Measurements from ENCODE around the gene NUP93.

NUP93 gene

GRCh38 chr16:56779906-56780305, 50.0 kb downstream of the NUP93 start:
- TF ChIP-seq FOXM1 (IDR thresholded peaks at IDR 0.05; ENCODE audit: borderline replicate concordance) (no peak), ELF4 (IDR thresholded peaks at IDR 0.05) (no peak), BHLHE40 (IDR thresholded peaks at IDR 0.05; ENCODE audit: borderline replicate concordance) (no peak), CTBP1 (IDR thresholded peaks at IDR 0.05; ENCODE audit: borderline replicate concordance) (no peak), ZNF384 (IDR thresholded peaks at IDR 0.05) (no peak), NFRKB (IDR thresholded peaks at IDR 0.05) (no peak), SUZ12 (IDR thresholded peaks at IDR 0.05) (no peak), FOXA1 (IDR thresholded peaks at IDR 0.05) (no peak), L3MBTL2 (conservative IDR thresholded peaks at IDR 0.05) (no peak), ARNT (IDR thresholded peaks at IDR 0.05) (no peak), SP1 (IDR thresholded peaks at IDR 0.05) (no peak), LEF1 (IDR thresholded peaks at IDR 0.05; ENCODE audit: borderline replicate concordance) (no peak), TARDBP (IDR thresholded peaks at IDR 0.05) (no peak), HDGF (IDR thresholded peaks at IDR 0.05; ENCODE audit: borderline replicate concordance) (no peak), FOXK2 (IDR thresholded peaks at IDR 0.05) (no peak)
- TF ChIP-seq, protein P1, sequence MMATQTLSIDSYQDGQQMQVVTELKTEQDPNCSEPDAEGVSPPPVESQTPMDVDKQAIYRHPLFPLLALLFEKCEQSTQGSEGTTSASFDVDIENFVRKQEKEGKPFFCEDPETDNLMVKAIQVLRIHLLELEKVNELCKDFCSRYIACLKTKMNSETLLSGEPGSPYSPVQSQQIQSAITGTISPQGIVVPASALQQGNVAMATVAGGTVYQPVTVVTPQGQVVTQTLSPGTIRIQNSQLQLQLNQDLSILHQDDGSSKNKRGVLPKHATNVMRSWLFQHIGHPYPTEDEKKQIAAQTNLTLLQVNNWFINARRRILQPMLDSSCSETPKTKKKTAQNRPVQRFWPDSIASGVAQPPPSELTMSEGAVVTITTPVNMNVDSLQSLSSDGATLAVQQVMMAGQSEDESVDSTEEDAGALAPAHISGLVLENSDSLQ (IDR thresholded peaks at IDR 0.05) = no peak
- no peak for DNase-seq (ENCODE audit: extremely low spot score)
- ChIA-PET POLR2A (no interaction called here), CTCF (interaction anchor here (1.3 kb wide), 1 partner anchor 13 kb away, joined by 5 read pairs; no protein-coding TSS in a partner anchor)

GRCh38 chr16:56780646-56781045, 50.7 kb downstream of the NUP93 start:
- POLR2A ChIA-PET = no interaction called here
- CTCF ChIA-PET = interaction anchor here (0.9 kb wide), 1 partner anchor 13 kb away, joined by 3 read pairs; no protein-coding TSS in a partner anchor
- DNase-seq (ENCODE audit: extremely low spot score) = no peak
- no peak for TF ChIP-seq ELF4 (IDR thresholded peaks at IDR 0.05)
- TF ChIP-seq HDGF (IDR thresholded peaks at IDR 0.05; ENCODE audit: borderline replicate concordance) = no peak
- TF ChIP-seq, protein P1 (IDR thresholded peaks at IDR 0.05) = no peak
- no peak for TF ChIP-seq FOXK2 (IDR thresholded peaks at IDR 0.05)
- TF ChIP-seq LEF1 (IDR thresholded peaks at IDR 0.05; ENCODE audit: borderline replicate concordance) = no peak
- TF ChIP-seq FOXA1 (IDR thresholded peaks at IDR 0.05) = no peak
- TF ChIP-seq BHLHE40 (IDR thresholded peaks at IDR 0.05; ENCODE audit: borderline replicate concordance) = no peak
- no peak for TF ChIP-seq ARNT (IDR thresholded peaks at IDR 0.05)
- TF ChIP-seq TARDBP (IDR thresholded peaks at IDR 0.05) = no peak
- no peak for TF ChIP-seq CTBP1 (IDR thresholded peaks at IDR 0.05; ENCODE audit: borderline replicate concordance)
- no peak for TF ChIP-seq NFRKB (IDR thresholded peaks at IDR 0.05)
- TF ChIP-seq SUZ12 (IDR thresholded peaks at IDR 0.05) = no peak
- no peak for TF ChIP-seq SP1 (IDR thresholded peaks at IDR 0.05)
- no peak for TF ChIP-seq ZNF384 (IDR thresholded peaks at IDR 0.05)
- TF ChIP-seq L3MBTL2 (conservative IDR thresholded peaks at IDR 0.05) = no peak
- TF ChIP-seq FOXM1 (IDR thresholded peaks at IDR 0.05; ENCODE audit: borderline replicate concordance) = no peak

- DNase-seq (ENCODE audit: extremely low spot score) = no peak
- no peak for TF ChIP-seq ARNT (IDR thresholded peaks at IDR 0.05)
- no peak for TF ChIP-seq NFRKB (IDR thresholded peaks at IDR 0.05)
- no peak for TF ChIP-seq SP1 (IDR thresholded peaks at IDR 0.05)
- no peak for TF ChIP-seq LEF1 (IDR thresholded peaks at IDR 0.05; ENCODE audit: borderline replicate concordance)
- TF ChIP-seq FOXA1 (IDR thresholded peaks at IDR 0.05) = no peak
- TF ChIP-seq TARDBP (IDR thresholded peaks at IDR 0.05) = no peak
- TF ChIP-seq, protein P1 (IDR thresholded peaks at IDR 0.05) = no peak
- TF ChIP-seq FOXK2 (IDR thresholded peaks at IDR 0.05) = no peak
- no peak for TF ChIP-seq ZNF384 (IDR thresholded peaks at IDR 0.05)
- no peak for TF ChIP-seq L3MBTL2 (conservative IDR thresholded peaks at IDR 0.05)
- TF ChIP-seq CTBP1 (IDR thresholded peaks at IDR 0.05; ENCODE audit: borderline replicate concordance) = no peak
- CTCF ChIA-PET = no interaction called here
- POLR2A ChIA-PET = no interaction called here
These were observed 51.6 kb downstream of the NUP93 start for GRCh38 chr16:56781528-56781961.

DNA sequence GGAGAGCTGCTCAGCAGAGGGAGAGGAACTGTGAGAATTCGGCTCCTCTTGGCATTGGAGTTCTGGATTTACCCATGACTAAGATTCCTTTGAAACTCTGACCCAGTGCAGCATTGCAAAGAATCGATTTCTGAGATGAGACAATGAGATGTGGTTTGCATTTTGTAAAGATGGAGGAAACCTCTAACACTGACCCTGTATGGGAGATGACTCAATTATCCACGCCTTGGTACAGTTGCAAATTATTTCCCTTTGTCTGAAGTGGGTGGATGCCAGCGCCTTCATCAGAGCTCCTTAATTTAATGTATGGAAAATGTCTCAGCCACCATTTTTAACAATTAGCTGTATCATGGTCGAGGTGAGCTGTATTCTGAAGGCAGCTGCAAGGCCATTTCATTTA, 53.4 kb downstream of the NUP93 start:
- ChIA-PET CTCF (interaction anchor here (0.9 kb wide), 1 partner anchor 63 kb away, joined by 3 read pairs; no protein-coding TSS in a partner anchor), POLR2A (no interaction called here)
- no peak for TF ChIP-seq ELF4 (IDR thresholded peaks at IDR 0.05)
- TF ChIP-seq NFRKB (IDR thresholded peaks at IDR 0.05) = no peak
- TF ChIP-seq FOXM1 (IDR thresholded peaks at IDR 0.05; ENCODE audit: borderline replicate concordance) = no peak
- no peak for TF ChIP-seq LEF1 (IDR thresholded peaks at IDR 0.05; ENCODE audit: borderline replicate concordance)
- no peak for TF ChIP-seq ZNF384 (IDR thresholded peaks at IDR 0.05)
- TF ChIP-seq ARNT (IDR thresholded peaks at IDR 0.05) = no peak
- TF ChIP-seq, protein P1 (IDR thresholded peaks at IDR 0.05) = no peak
- TF ChIP-seq BHLHE40 (IDR thresholded peaks at IDR 0.05; ENCODE audit: borderline replicate concordance) = no peak
- TF ChIP-seq SP1 (IDR thresholded peaks at IDR 0.05) = no peak
- TF ChIP-seq HDGF (IDR thresholded peaks at IDR 0.05; ENCODE audit: borderline replicate concordance) = no peak
- TF ChIP-seq TARDBP (IDR thresholded peaks at IDR 0.05) = no peak
- TF ChIP-seq SUZ12 (IDR thresholded peaks at IDR 0.05) = no peak
- TF ChIP-seq L3MBTL2 (conservative IDR thresholded peaks at IDR 0.05) = no peak
- no peak for DNase-seq (ENCODE audit: extremely low spot score)

- DNase-seq (ENCODE audit: extremely low spot score) = no peak
- POLR2A ChIA-PET = no interaction called here
- no peak for TF ChIP-seq FOXM1 (IDR thresholded peaks at IDR 0.05; ENCODE audit: borderline replicate concordance)
- no peak for TF ChIP-seq TARDBP (IDR thresholded peaks at IDR 0.05)
- TF ChIP-seq LEF1 (IDR thresholded peaks at IDR 0.05; ENCODE audit: borderline replicate concordance) = no peak
- TF ChIP-seq, protein P1 (IDR thresholded peaks at IDR 0.05) = no peak
- no peak for TF ChIP-seq CTBP1 (IDR thresholded peaks at IDR 0.05; ENCODE audit: borderline replicate concordance)
- TF ChIP-seq HDGF (IDR thresholded peaks at IDR 0.05; ENCODE audit: borderline replicate concordance) = no peak
- TF ChIP-seq ELF4 (IDR thresholded peaks at IDR 0.05) = no peak
- TF ChIP-seq ARNT (IDR thresholded peaks at IDR 0.05) = no peak
- no peak for TF ChIP-seq L3MBTL2 (conservative IDR thresholded peaks at IDR 0.05)
- TF ChIP-seq ZNF384 (IDR thresholded peaks at IDR 0.05) = no peak
- CTCF ChIA-PET = interaction anchor here (1.3 kb wide), 1 partner anchor 167 kb away, joined by 3 read pairs; no protein-coding TSS in a partner anchor
These were observed 55.4 kb downstream of the NUP93 start for GRCh38 chr16:56785317-56785716.

All from HEK293T (cell line).